Keratinocyte (primary cell): ENCODE measurements around the gene PLXDC1. TPM values are rescaled to one million over a fixed set of nuclear protein-coding genes. Genes with fewer than 3 reads are reported as not detected.

Experiments used
- DNase-seq: peaks from one replicate; pipeline ENCODE4 v3.0.0-alpha.2; 2011; ENCODE audit warnings: low read depth, missing footprints, low spot score
- FAIRE-seq: peaks from 2 replicates; lab custom pipeline; 2011; peaks lifted over from hg19 to GRCh38; lab: Jason Lieb, UNC
- H2AFZ ChIP-seq: 2 replicates; pipeline ENCODE4 v1.6.0; 2012; ENCODE audit warnings: low read length, control low read depth, inconsistent platforms; ENCODE audit not compliant: control insufficient read depth
- H3K27ac ChIP-seq: 2 replicates; pipeline ENCODE4 v1.5.1; 2011; ENCODE audit warnings: low read length; ENCODE audit not compliant: control insufficient read depth, insufficient read depth
- H3K27me3 ChIP-seq: 3 replicates; pipeline ENCODE4 v1.6.0; 2011; ENCODE audit warnings: low read length; ENCODE audit not compliant: control insufficient read depth, insufficient read depth; ENCODE audit errors: extremely low read depth
- H3K36me3 ChIP-seq, 2 experiments: 2 replicates in 1 of 2; 3 replicates in 1 of 2; pipeline ENCODE4 v1.5.1; 2011; ENCODE audit warnings: low read length in 2 of 2, mild to moderate bottlenecking in 1 of 2; ENCODE audit not compliant: control insufficient read depth in 2 of 2, insufficient read depth in 2 of 2; ENCODE audit errors: extremely low read depth in 1 of 2
- H3K4me1 ChIP-seq: 3 replicates; pipeline ENCODE4 v1.5.1; 2011; ENCODE audit warnings: low read length; ENCODE audit not compliant: control insufficient read depth, insufficient read depth; ENCODE audit errors: extremely low read depth
- H3K4me2 ChIP-seq: 3 replicates; pipeline ENCODE4 v1.6.0; 2011; ENCODE audit warnings: low read depth, low read length; ENCODE audit not compliant: control insufficient read depth, insufficient read depth; ENCODE audit errors: extremely low read depth
- H3K4me3 ChIP-seq, 3 experiments: fragments of 200-600 bp in 1 of 3; sonication (generic) in 1 of 3; 2 replicates in 2 of 3; 3 replicates in 1 of 3; pipeline ENCODE4 v1.5.1; 2011 to 2016; ENCODE audit warnings: low read length in 3 of 3, mild to moderate bottlenecking in 3 of 3, control low read depth in 2 of 3, inconsistent platforms in 1 of 3, low read depth in 1 of 3, mixed read lengths in 1 of 3, mixed run types in 1 of 3, moderate library complexity in 1 of 3; ENCODE audit not compliant: control insufficient read depth in 2 of 3, insufficient read depth in 2 of 3; ENCODE audit errors: extremely low read depth in 1 of 3
- H3K79me2 ChIP-seq: 2 replicates; pipeline ENCODE4 v1.6.0; 2012; ENCODE audit warnings: low read length; ENCODE audit not compliant: control insufficient read depth, insufficient read depth
- H3K9ac ChIP-seq: 3 replicates; pipeline ENCODE4 v1.6.0; 2011; ENCODE audit warnings: low read length; ENCODE audit not compliant: control insufficient read depth, insufficient read depth; ENCODE audit errors: extremely low read depth
- H3K9me1 ChIP-seq: 3 replicates; pipeline ENCODE4 v1.6.0; 2011; ENCODE audit warnings: low read length; ENCODE audit not compliant: control insufficient read depth, insufficient read depth; ENCODE audit errors: extremely low read depth
- H3K9me3 ChIP-seq: 2 replicates; pipeline ENCODE4 v1.5.1; 2012; ENCODE audit warnings: low read depth, low read length; ENCODE audit not compliant: control insufficient read depth
- H4K20me1 ChIP-seq: 3 replicates; pipeline ENCODE4 v1.6.0; 2011; ENCODE audit warnings: low read length; ENCODE audit not compliant: control insufficient read depth, insufficient read depth; ENCODE audit errors: extremely low read depth
- CTCF ChIP-seq, 3 experiments: IDR thresholded peaks in 1 of 3; conservative IDR thresholded peaks in 1 of 3; optimal IDR thresholded peaks in 1 of 3; 2 replicates in 2 of 3; 3 replicates in 1 of 3; pipeline versions ENCODE3 to v1.5.1; 2011; ENCODE audit warnings: low read length in 3 of 3, mild to moderate bottlenecking in 3 of 3, moderate library complexity in 2 of 3, control low read depth in 1 of 3, inconsistent platforms in 1 of 3; ENCODE audit not compliant: insufficient read depth in 2 of 3; ENCODE audit errors: extremely low read depth in 1 of 3
- EZH2 ChIP-seq: IDR thresholded peaks from one replicate; pipeline ENCODE4 v1.6.1; 2012; ENCODE audit warnings: inconsistent platforms, mild to moderate bottlenecking, low read length, moderate library complexity
- dilution Hi-C: fragments of 300-500 bp; cut with MboI; formaldehyde crosslinking; loops from one replicate; pipeline ENCODE4 v1.7.0; 2020; ENCODE audit warnings: low sequenced_read_pairs; ENCODE audit not compliant: extremely low pct_ligation_motif_present
- polyA minus RNA-seq, 3 experiments: library from RNA; depleted of rRNA, polyadenylated mRNA; stranded (reverse); fragments of >200 nt; gene quantifications; 1 replicate in 1 of 3; 2 replicates in 1 of 3; 3 replicates in 1 of 3; pipeline ENCODE4 v1.2.3, GENCODE V29; 2011
- polyA plus RNA-seq, 5 experiments: library from polyadenylated mRNA; depleted of rRNA in 3 of 5; stranded (reverse) in 3 of 5; stranded (forward) in 1 of 5; unstranded in 1 of 5; fragments of >200 nt; gene quantifications; 1 replicate in 1 of 5; 2 replicates in 3 of 5; 3 replicates in 1 of 5; pipeline versions ENCODE4 v1.2.1 to v1.2.3, GENCODE V29; 2011 to 2012; ENCODE audit warnings: missing spikeins in 2 of 5, low read depth in 1 of 5, low replicate concordance in 1 of 5

The PLXDC1 gene
- polyA plus RNA-seq, result 0.06 to 0.35 TPM (median 0.33 TPM) in 3 replicates
- not detected for polyA plus RNA-seq (2011; ENCODE audit: low read depth)
- 0.08 TPM in 1 of 2 replicates, not detected in the other for polyA plus RNA-seq (2011; cell fraction: cytosol; rRNA removed)
- polyA plus RNA-seq (2011; cell fraction: nucleus; rRNA removed), result 0.65 and 0.93 TPM in 2 replicates
- polyA plus RNA-seq (2012; ENCODE audit: low replicate concordance), result not detected in 2 replicates
- 0.73 TPM in 1 of 3 replicates, not detected in the others for polyA minus RNA-seq
- polyA minus RNA-seq (2011; cell fraction: cytosol; rRNA and poly(A)+ RNA removed), result not detected
- 0.74 and 1.9 TPM in 2 replicates for polyA minus RNA-seq (2011; cell fraction: nucleus; rRNA and poly(A)+ RNA removed)

GRCh38 chr17:39151150-39151942, at the start of gene PLXDC1:
TSS of gene PLXDC1 (minus strand) at chr17:39151637. CDS start at chr17:39151437, 200 bp downstream.
- dilution Hi-C loops, result no loop called here
- Histone ChIP-seq H3K4me3 (peak within 1 kb of the TSS; percentile 55 to 83 (median 81)), H2AFZ (no peak within 1 kb of the TSS), H3K9me1 (no peaks in the 10 kb centered on the region), H3K9me3 (no peaks in the 10 kb centered on the region), H3K36me3 (no peaks in the 10 kb centered on the region), H3K27me3 (peaks cover 26% of the 10 kb centered on the region), H4K20me1 (no peaks in the 10 kb centered on the region), H3K4me2 (peak within 1 kb of the TSS; percentile 96), H3K9ac (peak within 1 kb of the TSS; percentile 81), H3K27ac (no peak within 1 kb of the TSS), H3K79me2 (no peaks in the 10 kb centered on the region), H3K4me1 (peaks cover 18% of the 10 kb centered on the region)
- TF ChIP-seq CTCF (optimal IDR thresholded peaks at IDR 0.05 in 1 of 3, IDR thresholded peaks at IDR 0.05 in 1 of 3, conservative IDR thresholded peaks at IDR 0.05 in 1 of 3; ENCODE audit: extremely low read depth in 1 of 3, insufficient read depth in 2 of 3, low read length in 3 of 3) (no peak), EZH2 (no peak)
- DNase-seq, result no peak
- FAIRE-seq, result no peak

GRCh38 chr17:39200957-39201510, 49.6 kb upstream of the PLXDC1 start:
- Histone ChIP-seq H3K79me2 (peaks cover 34% of the 10 kb centered on the region), H3K4me2 (peak overlapping the region; percentile 99), H3K9me1 (no peaks in the 10 kb centered on the region), H3K36me3 (peaks cover 22 to 31% of the 10 kb centered on the region in 2 experiments), H3K4me1 (peaks cover 25% of the 10 kb centered on the region), H2AFZ (no peak overlapping the region), H4K20me1 (peaks cover 14% of the 10 kb centered on the region), H3K9ac (peak overlapping the region; percentile 100), H3K9me3 (no peaks in the 10 kb centered on the region), H3K27ac (peak overlapping the region; percentile 100), H3K27me3 (no peaks in the 10 kb centered on the region), H3K4me3 (peak overlapping the region; percentile 87 to 93 (median 92))
- no peak for FAIRE-seq
- TF ChIP-seq EZH2 (no peak), CTCF (optimal IDR thresholded peaks at IDR 0.05 in 1 of 3, IDR thresholded peaks at IDR 0.05 in 1 of 3, conservative IDR thresholded peaks at IDR 0.05 in 1 of 3; ENCODE audit: extremely low read depth in 1 of 3, insufficient read depth in 2 of 3, low read length in 3 of 3) (no peak)
- dilution Hi-C loops, result no loop called here
- no peak for DNase-seq
